Measurements from ENCODE around the gene RAD21L1. TPM values are rescaled to one million over a fixed set of nuclear protein-coding genes. Genes with fewer than 3 reads are reported as not detected.
A peak's percentile ranks its signal among the peaks of the same experiment; 100 is the strongest.

The RAD21L1 gene
- total RNA-seq, 4 donors from 2014 or later: not detected

GRCh38 chr20:1266167-1266973 lies 40.5 kb downstream of the RAD21L1 start, which contains the start of gene SNPH:
Gene SNPH (plus strand): TSS chr20:1266294. CDS start chr20:1296240, 29,946 bp downstream.
- Histone ChIP-seq H3K27me3 (no peaks in the 10 kb centered on the region), H3K36me3 (no peaks in the 10 kb centered on the region), H3K27ac (peak within 1 kb of the TSS; percentile 61 to 73), H3K4me1 (peaks cover 0 to 5% of the 10 kb centered on the region in 2 donors), H3K9me3 (no peaks in the 10 kb centered on the region), H3K4me3 (peak within 1 kb of the TSS; percentile 50 to 69)
- TF ChIP-seq POLR2A (IDR thresholded peaks at IDR 0.05): no peak
- TF ChIP-seq, protein P1, sequence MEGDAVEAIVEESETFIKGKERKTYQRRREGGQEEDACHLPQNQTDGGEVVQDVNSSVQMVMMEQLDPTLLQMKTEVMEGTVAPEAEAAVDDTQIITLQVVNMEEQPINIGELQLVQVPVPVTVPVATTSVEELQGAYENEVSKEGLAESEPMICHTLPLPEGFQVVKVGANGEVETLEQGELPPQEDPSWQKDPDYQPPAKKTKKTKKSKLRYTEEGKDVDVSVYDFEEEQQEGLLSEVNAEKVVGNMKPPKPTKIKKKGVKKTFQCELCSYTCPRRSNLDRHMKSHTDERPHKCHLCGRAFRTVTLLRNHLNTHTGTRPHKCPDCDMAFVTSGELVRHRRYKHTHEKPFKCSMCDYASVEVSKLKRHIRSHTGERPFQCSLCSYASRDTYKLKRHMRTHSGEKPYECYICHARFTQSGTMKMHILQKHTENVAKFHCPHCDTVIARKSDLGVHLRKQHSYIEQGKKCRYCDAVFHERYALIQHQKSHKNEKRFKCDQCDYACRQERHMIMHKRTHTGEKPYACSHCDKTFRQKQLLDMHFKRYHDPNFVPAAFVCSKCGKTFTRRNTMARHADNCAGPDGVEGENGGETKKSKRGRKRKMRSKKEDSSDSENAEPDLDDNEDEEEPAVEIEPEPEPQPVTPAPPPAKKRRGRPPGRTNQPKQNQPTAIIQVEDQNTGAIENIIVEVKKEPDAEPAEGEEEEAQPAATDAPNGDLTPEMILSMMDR (IDR thresholded peaks at IDR 0.05): no peak
- DNase-seq: peak; percentile 74 to 85
- intact Hi-C loops (cut with DNase I; ENCODE audit: low total_unique reads): no loop called here

DNA sequence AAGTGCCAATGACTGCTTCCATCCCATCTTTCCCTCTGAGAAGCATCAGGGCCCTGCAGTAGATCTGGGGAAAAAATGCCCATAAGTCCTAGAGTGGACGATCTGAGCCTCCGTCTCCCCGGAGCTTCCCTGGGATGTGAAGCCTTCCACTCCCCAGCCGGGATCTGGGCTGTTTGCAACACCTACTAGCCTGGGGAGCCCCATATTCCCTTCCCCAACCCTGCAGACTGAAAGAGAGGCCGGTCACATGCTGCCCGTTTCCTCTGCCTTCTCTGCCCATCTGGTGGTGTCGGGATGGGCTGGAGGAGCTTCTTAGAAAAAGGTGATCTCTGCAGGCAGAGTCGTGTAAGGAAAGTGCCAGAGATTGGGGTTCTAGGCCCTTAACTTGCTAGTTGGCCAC lies 41.3 kb downstream of the RAD21L1 start:
- intact Hi-C loops (cut with DNase I; ENCODE audit: low total_unique reads): no loop called here
- no peaks in the 10 kb centered on the region for H3K27me3 ChIP-seq
- no peak for DNase-seq
- H3K27ac ChIP-seq: peak overlapping the region; percentile 61 to 73
- no peaks in the 10 kb centered on the region for H3K36me3 ChIP-seq
- peak overlapping the region; percentile 50 to 69 for H3K4me3 ChIP-seq
- no peaks in the 10 kb centered on the region for H3K9me3 ChIP-seq
- TF ChIP-seq, protein P1 (IDR thresholded peaks at IDR 0.05): no peak
- no peak for TF ChIP-seq POLR2A (IDR thresholded peaks at IDR 0.05)
- H3K4me1 ChIP-seq: peaks cover 0 to 5% of the 10 kb centered on the region in 2 donors

GRCh38 chr20:1267809-1268374 lies 42.0 kb downstream of the RAD21L1 start:
- TF ChIP-seq, protein P1 (IDR thresholded peaks at IDR 0.05): no peak
- TF ChIP-seq POLR2A (IDR thresholded peaks at IDR 0.05): no peak
- intact Hi-C loops (cut with DNase I; ENCODE audit: low total_unique reads): no loop called here

GRCh38 chr20:1269235-1269634 lies 43.4 kb downstream of the RAD21L1 start:
- TF ChIP-seq, protein P1 (IDR thresholded peaks at IDR 0.05): no peak
- no peak for TF ChIP-seq POLR2A (IDR thresholded peaks at IDR 0.05)
- no peaks in the 10 kb centered on the region for H3K27me3 ChIP-seq
- DNase-seq: no peak
- no peak overlapping the region for H3K27ac ChIP-seq
- peaks cover 0 to 5% of the 10 kb centered on the region in 2 donors for H3K4me1 ChIP-seq
- H3K9me3 ChIP-seq: no peaks in the 10 kb centered on the region
- no peaks in the 10 kb centered on the region for H3K36me3 ChIP-seq
- intact Hi-C loops (cut with DNase I; ENCODE audit: low total_unique reads): no loop called here
- H3K4me3 ChIP-seq: no peak overlapping the region

More at GRCh38 chr20:1267809-1268374, 42.0 kb downstream of the RAD21L1 start:
- no peaks in the 10 kb centered on the region for H3K27me3 ChIP-seq
- no peak overlapping the region for H3K27ac ChIP-seq
- DNase-seq: no peak
- H3K9me3 ChIP-seq: no peaks in the 10 kb centered on the region
- no peak overlapping the region for H3K4me3 ChIP-seq
- no peaks in the 10 kb centered on the region for H3K36me3 ChIP-seq
- peaks cover 0 to 5% of the 10 kb centered on the region in 2 donors for H3K4me1 ChIP-seq

DNA sequence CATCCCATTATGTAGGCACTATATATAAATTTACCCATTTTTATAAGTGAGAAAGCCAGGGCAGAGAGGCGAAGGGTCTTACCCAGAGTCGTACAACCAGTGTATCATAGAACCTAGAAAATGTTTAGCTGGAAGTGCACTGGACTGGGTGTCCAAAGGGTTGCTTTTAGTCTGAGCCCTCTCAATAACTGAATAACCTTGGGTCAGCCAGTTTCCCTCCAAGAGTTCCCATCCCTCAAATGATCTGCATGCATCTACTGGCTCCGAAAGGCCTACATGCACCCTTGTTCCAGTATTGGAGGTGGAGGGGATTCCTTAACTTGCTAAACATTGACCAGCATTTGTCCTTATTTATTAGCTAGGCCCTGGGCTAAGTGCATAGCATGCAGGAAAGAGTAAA lies 44.0 kb downstream of the RAD21L1 start:
- Histone ChIP-seq H3K27me3 (no peaks in the 10 kb centered on the region), H3K4me1 (peaks cover 0 to 5% of the 10 kb centered on the region in 2 donors), H3K4me3 (no peak overlapping the region), H3K36me3 (no peaks in the 10 kb centered on the region), H3K9me3 (no peaks in the 10 kb centered on the region), H3K27ac (no peak overlapping the region)
- intact Hi-C loops (cut with DNase I; ENCODE audit: low total_unique reads): no loop called here
- no peak for DNase-seq
- TF ChIP-seq POLR2A (IDR thresholded peaks at IDR 0.05): no peak
- TF ChIP-seq, protein P1 (IDR thresholded peaks at IDR 0.05): no peak

All from uterus (tissue), 4 donors.